ENCODE measurements around the gene TOGARAM2.

GRCh38 chr2:29013057-29013780 is 32.1 kb downstream of the TOGARAM2 start:
- TF ChIP-seq EZH2phosphoT487 (IDR thresholded peaks at IDR 0.05; ENCODE audit: borderline replicate concordance, low read depth, low read length) (no peak), CTCF (conservative IDR thresholded peaks at IDR 0.05; ENCODE audit: low read length) (no peak)

Measured in OCI-LY7 (cell line).